Neural progenitor cell (in vitro differentiated cells): ENCODE measurements around the gene ATP1A3. TPM values are rescaled to one million over a fixed set of nuclear protein-coding genes. Genes with fewer than 3 reads are reported as not detected.

Source experiments
- DNase-seq: peaks from one replicate; pipeline ENCODE4 v3.0.0-alpha.2; 2016; ENCODE audit warnings: low spot score
- H2AFZ ChIP-seq: fragments of 200-600 bp; sonication (generic); replicated peaks from 2 replicates; pipeline ENCODE4 v1.6.1; 2016; ENCODE audit warnings: antibody characterized with exemption
- H3F3A ChIP-seq: fragments of 200-600 bp; sonication (generic); 2 replicates; pipeline ENCODE4 v1.6.1; 2016; ENCODE audit warnings: antibody characterized with exemption, low read depth
- H3K27ac ChIP-seq: fragments of 200-600 bp; sonication (generic); 2 replicates; pipeline ENCODE4 v1.5.1; 2016; ENCODE audit warnings: mild to moderate bottlenecking
- H3K27me3 ChIP-seq: fragments of 200-600 bp; sonication (generic); 2 replicates; pipeline ENCODE4 v1.6.1; 2016; ENCODE audit warnings: mild to moderate bottlenecking, moderate library complexity
- H3K36me3 ChIP-seq: fragments of 200-600 bp; sonication (generic); 2 replicates; pipeline ENCODE4 v1.5.1; 2016
- H3K4me1 ChIP-seq: fragments of 200-600 bp; sonication (generic); 2 replicates; pipeline ENCODE4 v1.6.1; 2016; ENCODE audit warnings: mixed run types
- H3K4me2 ChIP-seq: fragments of 200-600 bp; sonication (generic); 2 replicates; pipeline ENCODE4 v1.6.1; 2016
- H3K4me3 ChIP-seq: fragments of 200-600 bp; sonication (generic); 2 replicates; pipeline ENCODE4 v1.5.1; 2016
- H3K79me2 ChIP-seq: fragments of 200-600 bp; sonication (generic); 2 replicates; pipeline ENCODE4 v1.6.1; 2016; ENCODE audit warnings: low read depth
- H3K9ac ChIP-seq: fragments of 200-600 bp; sonication (generic); 2 replicates; pipeline ENCODE4 v1.6.1; 2016
- H3K9me3 ChIP-seq: fragments of 200-600 bp; sonication (generic); 2 replicates; pipeline ENCODE4 v1.5.1; 2016; ENCODE audit warnings: low read depth
- H4K20me1 ChIP-seq: fragments of 200-600 bp; sonication (generic); 2 replicates; pipeline ENCODE4 v1.6.1; 2016; ENCODE audit warnings: low read depth
- H3K27ac Mint-ChIP-seq: 3 replicates; pipeline ENCODE4 v1.8.0; 2021; ENCODE audit warnings: mixed read lengths
- H3K27me3 Mint-ChIP-seq: 2 replicates; pipeline ENCODE4 v1.8.0; 2022; ENCODE audit warnings: low read depth, mild to moderate bottlenecking, inconsistent platforms, moderate library complexity, mixed read lengths; ENCODE audit not compliant: insufficient read depth
- H3K36me3 Mint-ChIP-seq: 3 replicates; pipeline ENCODE4 v1.8.0; 2021; ENCODE audit warnings: mixed read lengths
- H3K4me1 Mint-ChIP-seq: 3 replicates; pipeline ENCODE4 v1.8.0; 2021; ENCODE audit warnings: mixed read lengths
- H3K4me3 Mint-ChIP-seq: 3 replicates; pipeline ENCODE4 v1.8.0; 2021; ENCODE audit warnings: mild to moderate bottlenecking, moderate library complexity, mixed read lengths
- H3K9me3 Mint-ChIP-seq: 3 replicates; pipeline ENCODE4 v1.8.0; 2020; ENCODE audit warnings: mixed read lengths
- CTCF ChIP-seq: fragments of 200-600 bp; sonication (generic); IDR thresholded peaks from 2 replicates; pipeline ENCODE4 v1.5.1; 2017; ENCODE audit warnings: antibody characterized with exemption, mild to moderate bottlenecking
- EZH2 ChIP-seq: fragments of 200-600 bp; sonication (generic); IDR thresholded peaks from 2 replicates; pipeline ENCODE4 v1.6.1; 2017; ENCODE audit warnings: antibody characterized with exemption, mild to moderate bottlenecking, moderate library complexity
- EZH2phosphoT487 ChIP-seq: fragments of 200-600 bp; sonication (generic); IDR thresholded peaks from 2 replicates; pipeline ENCODE4 v1.6.1; 2017; ENCODE audit warnings: antibody characterized with exemption
- total RNA-seq: library from RNA; depleted of rRNA; stranded (reverse); fragments of >200 nt; gene quantifications from 2 replicates; pipeline ENCODE4 v1.2.3, GENCODE V29; 2015; ENCODE audit warnings: low replicate concordance

Gene ATP1A3
- total RNA-seq, 1 donor from 2014 or later = not detected

- Histone ChIP-seq H3K36me3 (no peaks in the 10 kb centered on the region), H3K27me3 (peaks cover 98% of the 10 kb centered on the region), H4K20me1 (peaks cover 18% of the 10 kb centered on the region), H3K4me1 (peaks cover 5% of the 10 kb centered on the region), H3K9ac (no peak overlapping the region), H2AFZ (no peak overlapping the region), H3K79me2 (no peaks in the 10 kb centered on the region), H3K27ac (no peak overlapping the region), H3K4me2 (no peak overlapping the region), H3F3A (peaks cover 30% of the 10 kb centered on the region), H3K4me3 (no peak overlapping the region), H3K9me3 (no peaks in the 10 kb centered on the region)
- peaks cover 25% of the 10 kb centered on the region for H3K27me3 Mint-ChIP-seq
- no peak overlapping the region for H3K27ac Mint-ChIP-seq
- H3K9me3 Mint-ChIP-seq = peaks cover 2% of the 10 kb centered on the region
- peaks cover 14% of the 10 kb centered on the region for H3K4me1 Mint-ChIP-seq
- no peak for DNase-seq
- no peak overlapping the region for H3K4me3 Mint-ChIP-seq
- no peaks in the 10 kb centered on the region for H3K36me3 Mint-ChIP-seq
- TF ChIP-seq EZH2phosphoT487 = no peak
- peak; percentile 44 for TF ChIP-seq EZH2
These were observed 69.6 kb downstream of the ATP1A3 start for GRCh38 chr19:41924151-41925145.

- peaks cover 7% of the 10 kb centered on the region for H3K4me1 Mint-ChIP-seq
- no peak overlapping the region for H3K27ac ChIP-seq
- no peak overlapping the region for H2AFZ ChIP-seq
- peak overlapping the region; percentile 22 for H3K4me3 Mint-ChIP-seq
- H3K36me3 ChIP-seq = no peaks in the 10 kb centered on the region
- no peak for DNase-seq
- peaks cover 17% of the 10 kb centered on the region for H4K20me1 ChIP-seq
- H3K36me3 Mint-ChIP-seq = no peaks in the 10 kb centered on the region
- peaks cover 98% of the 10 kb centered on the region for H3K27me3 ChIP-seq
- no peaks in the 10 kb centered on the region for H3K79me2 ChIP-seq
- no peak overlapping the region for H3K27ac Mint-ChIP-seq
- TF ChIP-seq CTCF = no peak
- no peak overlapping the region for H3K4me3 ChIP-seq
- H3K9me3 Mint-ChIP-seq = peaks cover 2% of the 10 kb centered on the region
- H3K9me3 ChIP-seq = no peaks in the 10 kb centered on the region
- H3K4me2 ChIP-seq = no peak overlapping the region
- no peaks in the 10 kb centered on the region for H3K4me1 ChIP-seq
- H3F3A ChIP-seq = peaks cover 30% of the 10 kb centered on the region
- peaks cover 18% of the 10 kb centered on the region for H3K27me3 Mint-ChIP-seq
- H3K9ac ChIP-seq = no peak overlapping the region
These were observed 70.8 kb downstream of the ATP1A3 start for GRCh38 chr19:41923045-41923788.

GRCh38 chr19:41922585-41922984 is 71.4 kb downstream of the ATP1A3 start:
- DNase-seq = no peak
- H3K4me1 ChIP-seq = no peaks in the 10 kb centered on the region
- peaks cover 16% of the 10 kb centered on the region for H4K20me1 ChIP-seq
- no peaks in the 10 kb centered on the region for H3K9me3 ChIP-seq
- H3K27me3 ChIP-seq = peaks cover 98% of the 10 kb centered on the region
- no peaks in the 10 kb centered on the region for H3K36me3 ChIP-seq
- Mint-ChIP-seq H3K4me1 (peaks cover 7% of the 10 kb centered on the region), H3K36me3 (no peaks in the 10 kb centered on the region), H3K4me3 (no peak overlapping the region), H3K27ac (no peak overlapping the region), H3K27me3 (peaks cover 15% of the 10 kb centered on the region), H3K9me3 (peaks cover 2% of the 10 kb centered on the region)
- H3F3A ChIP-seq = peaks cover 28% of the 10 kb centered on the region
- H3K4me3 ChIP-seq = no peak overlapping the region
- no peak overlapping the region for H3K27ac ChIP-seq
- TF ChIP-seq EZH2phosphoT487 = no peak
- no peak for TF ChIP-seq CTCF
- no peak for TF ChIP-seq EZH2
- no peaks in the 10 kb centered on the region for H3K79me2 ChIP-seq
- peak overlapping the region; percentile 38 for H3K4me2 ChIP-seq
- no peak overlapping the region for H2AFZ ChIP-seq
- no peak overlapping the region for H3K9ac ChIP-seq
